ENCODE measurements around the gene PLCH1.

DNA sequence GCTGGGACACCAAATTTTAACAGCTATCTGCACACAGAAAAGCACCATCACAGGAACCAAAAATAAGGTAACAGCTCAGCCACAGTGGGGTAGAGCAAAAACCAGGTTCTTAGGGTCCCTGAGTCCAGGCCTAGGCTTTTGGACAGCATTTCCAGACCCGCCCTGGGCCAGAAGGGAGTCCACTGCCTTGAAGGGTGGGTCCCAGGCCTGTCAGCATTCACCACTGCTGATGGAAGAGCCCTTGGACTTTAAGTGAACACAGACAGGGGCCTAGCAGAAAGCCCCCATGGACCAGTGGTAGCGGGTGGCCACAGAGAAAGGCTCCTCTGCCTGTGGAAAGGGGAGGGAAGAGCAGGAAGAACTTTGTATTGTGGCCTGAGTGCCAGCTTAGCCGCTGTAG lies 56.4 kb downstream of the PLCH1 start:
- no peak for TF ChIP-seq CTCF (IDR thresholded peaks at IDR 0.05)
- no peak for TF ChIP-seq POLR2AphosphoS5 (IDR thresholded peaks at IDR 0.05; ENCODE audit: insufficient read depth in 1 of 2, low read depth in 1 of 2)
